ENCODE data around the gene GGT6.

DNA sequence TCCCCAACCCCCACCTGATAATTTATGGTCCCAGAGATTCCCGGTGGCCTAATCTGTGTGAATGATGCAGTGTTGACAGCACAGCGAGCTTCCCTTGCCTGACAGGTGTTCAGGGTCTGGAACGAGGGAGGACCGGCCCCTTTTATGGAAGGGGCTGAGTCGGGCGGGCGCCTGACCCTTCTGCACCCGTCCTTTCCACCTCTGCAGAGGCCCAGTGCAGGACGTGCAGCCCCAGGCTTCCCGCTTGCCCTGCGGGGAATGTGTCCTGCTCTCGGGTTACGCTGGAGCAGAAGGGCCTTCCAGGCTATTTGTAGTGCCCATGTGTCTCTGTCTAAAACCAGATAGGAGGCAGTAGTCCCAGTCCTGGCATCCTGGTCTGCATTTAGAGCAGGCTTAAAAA lies 40.2 kb upstream of the GGT6 start:
- TF ChIP-seq POLR2A (IDR thresholded peaks at IDR 0.05), result no peak
- TF ChIP-seq CTCF (IDR thresholded peaks at IDR 0.05), result no peak
